ENCODE measurements around the gene GUCY1A2.

GRCh38 chr11:106787454-106787853 lies 230.8 kb downstream of the GUCY1A2 start:
- TF ChIP-seq CTCF (IDR thresholded peaks at IDR 0.05) = no peak
- no peak for TF ChIP-seq EZH2 (IDR thresholded peaks at IDR 0.05; ENCODE audit: borderline replicate concordance, insufficient read depth, low read depth, low read length, poor library complexity, severe bottlenecking)

Data from B cell (primary cell).